Activated CD8-positive, alpha-beta T cell treated with anti-CD3 and anti-CD28 coated beads, Interleukin-2, amount 10 ng/mL, durations not matched to agents 7 days and 5 days (primary cell): ENCODE data around the gene HOXC10. TPM values are rescaled to one million over a fixed set of nuclear protein-coding genes. Genes with fewer than 3 reads are reported as not detected.

Experiments used
- ATAC-seq: fragments of 150-1000 bp; cut with Tn5 transposase; one replicate; pipeline ENCODE4 v1.10.0; 2021; ENCODE audit warnings: moderate library complexity
- CTCF ChIA-PET: fragments of 350-600 bp; sonication (Branson Sonifier 250); formaldehyde crosslinking; loops from one replicate; lab custom pipeline; 2021; ENCODE audit warnings: antibody characterized with exemption; lab: Charles Lee
- POLR2A ChIA-PET: fragments of 350-600 bp; sonication (Branson Sonifier 250); formaldehyde crosslinking; loops from one replicate; lab custom pipeline; 2021; ENCODE audit warnings: antibody characterized with exemption; lab: Charles Lee
- DNase-seq: peaks from one replicate; pipeline ENCODE4 v3.0.0-alpha.2; 2020
- H3K27ac Mint-ChIP-seq: one replicate; pipeline ENCODE4 v1.8.0; 2021; ENCODE audit warnings: mild to moderate bottlenecking, mixed read lengths
- H3K27me3 Mint-ChIP-seq: one replicate; pipeline ENCODE4 v1.8.0; 2021; ENCODE audit warnings: low read depth, mixed read lengths
- H3K36me3 Mint-ChIP-seq: one replicate; pipeline ENCODE4 v1.8.0; 2021; ENCODE audit warnings: low read depth, mixed read lengths
- H3K4me1 Mint-ChIP-seq: one replicate; pipeline ENCODE4 v1.8.0; 2021; ENCODE audit warnings: low read depth, mixed read lengths
- H3K4me3 Mint-ChIP-seq: one replicate; pipeline ENCODE4 v1.8.0; 2021; ENCODE audit warnings: mild to moderate bottlenecking, mixed read lengths
- H3K9me3 Mint-ChIP-seq: one replicate; pipeline ENCODE4 v1.8.0; 2022; ENCODE audit warnings: mixed read lengths; ENCODE audit not compliant: insufficient read depth
- total RNA-seq, 2 experiments: library from RNA; stranded (reverse); gene quantifications; one replicate each; pipeline ENCODE4 v1.2.3, GENCODE V29; 2021

HOXC10 gene
- total RNA-seq, 2 experiments from 2014 or later: not detected

- ATAC-seq (no peak), DNase-seq (no peak)
- Mint-ChIP-seq H3K4me3 (no peak overlapping the region), H3K27ac (no peak overlapping the region), H3K36me3 (no peaks in the 10 kb centered on the region), H3K4me1 (peaks cover 15% of the 10 kb centered on the region), H3K9me3 (no peaks in the 10 kb centered on the region), H3K27me3 (peaks cover 93% of the 10 kb centered on the region)
- POLR2A ChIA-PET: no interaction called here
- CTCF ChIA-PET: interaction anchor here (0.9 to 6.3 kb wide), 11 partner anchors 12 to 258 kb away, joined by 3 to 89 read pairs (median 6); partner anchors contain the start of genes HOXC5 and SMUG1
Measured at GRCh38 chr12:54004063-54004840, 19.3 kb downstream of the HOXC10 start.

DNA sequence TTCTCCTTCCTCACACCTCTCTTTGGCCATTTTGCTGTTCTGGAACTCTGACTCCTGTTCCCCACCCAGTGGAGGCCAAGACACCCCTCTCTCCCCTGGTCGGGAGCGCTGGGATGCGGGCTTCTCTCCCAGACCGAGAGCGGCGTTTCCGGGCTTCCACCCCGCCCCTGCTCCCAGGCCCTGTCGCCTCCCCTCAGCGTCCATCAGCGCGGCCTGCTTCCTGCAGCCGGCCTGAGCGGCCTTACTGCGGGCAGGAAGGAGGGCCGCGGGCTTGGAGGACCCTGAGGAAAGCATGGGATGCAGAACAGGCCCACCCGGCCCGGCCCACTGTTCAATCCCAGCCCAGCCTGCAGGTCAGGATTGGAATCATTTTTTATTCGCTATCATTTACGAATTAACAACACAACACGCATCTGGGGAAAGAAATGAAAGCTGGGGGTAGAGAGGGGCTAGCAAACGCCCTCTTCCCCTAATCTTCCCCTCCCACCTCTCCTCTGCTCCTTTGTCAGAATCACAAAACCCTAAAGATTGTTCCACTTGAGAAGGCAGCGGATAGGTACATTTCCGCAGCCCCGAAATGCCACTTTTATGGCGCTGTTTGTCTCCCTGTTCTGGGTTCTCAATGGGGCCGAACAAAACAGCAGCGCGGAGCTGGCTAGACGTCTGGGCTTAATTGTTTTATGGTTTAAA lies 20.0 kb downstream of the HOXC10 start:
- POLR2A ChIA-PET: interaction anchor here (1.0 kb wide), 1 partner anchor 28 kb away, joined by 5 read pairs; the partner anchor contains the start of gene HOXC5
- no peaks in the 10 kb centered on the region for H3K36me3 Mint-ChIP-seq

DNA sequence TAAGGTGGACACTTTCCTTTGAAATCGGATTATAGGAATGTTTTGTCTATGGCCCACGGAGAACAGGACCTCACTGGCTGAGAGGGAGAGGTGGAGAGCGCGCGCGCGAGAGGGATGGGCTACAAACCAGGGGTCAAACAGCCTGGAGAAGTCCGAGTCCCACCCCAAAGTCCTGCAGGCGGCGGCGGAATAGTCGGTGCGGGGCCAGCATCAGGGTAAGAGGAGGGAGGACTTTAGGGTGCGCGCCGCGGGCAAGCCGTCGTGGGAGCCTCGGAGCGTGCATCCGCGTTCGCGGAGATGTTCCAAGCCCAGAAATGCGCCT lies 20.5 kb downstream of the HOXC10 start:
- no peak overlapping the region for H3K4me3 Mint-ChIP-seq
- H3K27ac Mint-ChIP-seq: no peak overlapping the region
- no peaks in the 10 kb centered on the region for H3K36me3 Mint-ChIP-seq
- no peaks in the 10 kb centered on the region for H3K9me3 Mint-ChIP-seq
- ChIA-PET POLR2A (interaction anchor here (0.6 to 1.0 kb wide), 2 partner anchors 27 to 34 kb away, joined by 3 to 5 read pairs; partner anchors contain the start of gene HOXC5), CTCF (interaction anchor here (0.6 to 7.0 kb wide), 28 partner anchors 7 to 315 kb away, joined by 3 to 91 read pairs (median 5); partner anchors contain the start of genes HOXC12, HOXC5 and SMUG1)
- ATAC-seq (peak; percentile 6), DNase-seq (no peak)
- peaks cover 95% of the 10 kb centered on the region for H3K27me3 Mint-ChIP-seq
- peaks cover 20% of the 10 kb centered on the region for H3K4me1 Mint-ChIP-seq

More for the DNA sequence above, 20.0 kb downstream of the HOXC10 start:
- Mint-ChIP-seq H3K27me3 (peaks cover 93% of the 10 kb centered on the region), H3K4me3 (no peak overlapping the region), H3K4me1 (peaks cover 20% of the 10 kb centered on the region), H3K9me3 (no peaks in the 10 kb centered on the region), H3K27ac (no peak overlapping the region)
- CTCF ChIA-PET: interaction anchor here (0.7 to 7.0 kb wide), 17 partner anchors 13 to 247 kb away, joined by 3 to 91 read pairs (median 6); partner anchors contain the start of genes HOXC5 and SMUG1
- DNase-seq (no peak), ATAC-seq (no peak)

- Mint-ChIP-seq H3K36me3 (no peaks in the 10 kb centered on the region), H3K4me1 (peaks cover 20% of the 10 kb centered on the region), H3K4me3 (peak overlapping the region; percentile 71), H3K27me3 (peaks cover 92% of the 10 kb centered on the region), H3K27ac (no peak overlapping the region), H3K9me3 (no peaks in the 10 kb centered on the region)
- ATAC-seq: peak; percentile 82
- CTCF ChIA-PET: interaction anchor here (0.6 to 7.0 kb wide), 29 partner anchors 8 to 315 kb away, joined by 3 to 91 read pairs (median 5); partner anchors contain the start of genes HOXC10, HOXC12, HOXC5 and SMUG1
- DNase-seq: peak; percentile 88
- POLR2A ChIA-PET: interaction anchor here (0.6 to 1.0 kb wide), 2 partner anchors 27 to 35 kb away, joined by 3 to 5 read pairs; partner anchors contain the start of gene HOXC5
Measured at GRCh38 chr12:54005853-54006558, 21.1 kb downstream of the HOXC10 start.

DNA sequence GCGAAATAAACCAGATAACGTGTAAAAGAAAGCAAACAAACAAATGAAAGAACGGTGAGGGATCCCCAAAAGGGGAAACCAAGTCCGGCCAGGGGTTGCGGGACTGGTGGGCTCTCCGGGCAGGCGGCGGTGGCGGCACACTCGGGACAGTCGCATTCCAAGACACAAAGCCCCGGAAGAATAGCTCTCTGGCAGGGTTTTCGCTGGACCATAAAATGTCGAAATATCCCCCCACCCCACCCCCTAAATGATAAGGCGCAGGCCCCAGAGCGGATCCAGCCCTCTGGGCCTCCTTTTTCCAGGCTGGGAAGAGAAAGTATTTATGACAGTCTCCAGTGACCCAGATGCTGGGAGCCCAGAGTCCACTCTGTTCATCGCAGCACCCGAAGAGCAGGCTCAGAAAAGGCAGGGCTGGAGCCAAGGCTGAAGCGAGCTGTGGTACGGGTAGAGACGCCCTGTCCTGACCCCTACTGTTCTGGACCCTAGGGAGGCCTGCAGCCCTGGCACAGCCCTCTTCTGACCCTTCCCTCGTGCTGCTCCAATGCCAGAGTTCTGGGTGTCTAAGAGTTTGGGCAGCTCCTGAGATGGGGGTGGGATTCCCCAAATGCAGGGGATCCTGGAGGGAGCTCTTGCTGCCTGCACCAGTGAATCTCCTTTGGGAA lies 21.7 kb downstream of the HOXC10 start:
- POLR2A ChIA-PET: no interaction called here
- Mint-ChIP-seq H3K9me3 (no peaks in the 10 kb centered on the region), H3K4me1 (peaks cover 20% of the 10 kb centered on the region), H3K27me3 (peaks cover 92% of the 10 kb centered on the region), H3K27ac (no peak overlapping the region), H3K36me3 (no peaks in the 10 kb centered on the region), H3K4me3 (peak overlapping the region; percentile 71)
- DNase-seq (no peak), ATAC-seq (no peak)
- CTCF ChIA-PET: interaction anchor here (1.0 to 7.0 kb wide), 20 partner anchors 9 to 210 kb away, joined by 3 to 91 read pairs (median 5); partner anchors contain the start of genes HOXC10, HOXC12, HOXC5 and SMUG1

DNA sequence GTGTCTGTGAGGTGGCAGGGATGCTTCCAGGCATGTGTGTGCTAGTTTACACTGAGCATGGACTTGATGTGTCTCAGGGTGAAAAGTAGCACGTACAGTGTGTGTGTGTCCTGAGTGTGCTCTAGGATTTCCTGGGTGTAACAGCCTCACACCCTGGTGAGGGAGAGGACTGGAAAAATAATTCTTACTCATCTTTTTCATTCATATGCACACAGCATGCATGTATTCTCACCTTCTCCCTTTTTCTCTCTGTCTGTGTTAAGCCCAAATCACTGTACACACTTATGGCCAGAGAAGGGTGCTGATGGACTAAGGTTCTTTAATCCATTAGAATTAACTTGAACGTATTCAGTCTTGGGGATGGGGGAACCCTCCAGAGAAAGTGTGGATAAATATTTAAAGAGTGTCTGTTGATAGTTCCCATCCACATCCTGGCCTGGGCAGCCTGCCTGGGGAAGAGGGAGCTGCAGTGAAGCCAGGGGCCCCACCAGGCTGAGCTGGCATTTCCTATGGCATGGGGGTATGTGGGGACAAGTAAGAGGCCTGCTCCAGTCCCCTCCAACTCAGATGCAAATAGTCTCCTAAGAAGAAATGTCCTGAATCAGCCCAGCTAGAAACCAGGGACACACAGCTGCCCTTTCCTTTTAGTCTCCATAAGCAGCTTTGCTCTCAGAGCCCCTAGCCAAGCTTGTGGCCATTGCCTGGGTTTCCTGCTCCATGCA lies 22.8 kb downstream of the HOXC10 start:
- Mint-ChIP-seq H3K27me3 (peaks cover 91% of the 10 kb centered on the region), H3K27ac (no peak overlapping the region), H3K9me3 (no peaks in the 10 kb centered on the region), H3K4me3 (no peak overlapping the region), H3K36me3 (no peaks in the 10 kb centered on the region), H3K4me1 (peaks cover 20% of the 10 kb centered on the region)
- ATAC-seq (no peak), DNase-seq (no peak)
- ChIA-PET CTCF (interaction anchor here (0.8 to 7.0 kb wide), 14 partner anchors 9 to 206 kb away, joined by 3 to 91 read pairs (median 8); partner anchors contain the start of genes HOXC10, HOXC5 and SMUG1), POLR2A (interaction anchor here (0.8 kb wide), 1 partner anchor 8 kb away, joined by 3 read pairs; no protein-coding TSS in a partner anchor)

DNA sequence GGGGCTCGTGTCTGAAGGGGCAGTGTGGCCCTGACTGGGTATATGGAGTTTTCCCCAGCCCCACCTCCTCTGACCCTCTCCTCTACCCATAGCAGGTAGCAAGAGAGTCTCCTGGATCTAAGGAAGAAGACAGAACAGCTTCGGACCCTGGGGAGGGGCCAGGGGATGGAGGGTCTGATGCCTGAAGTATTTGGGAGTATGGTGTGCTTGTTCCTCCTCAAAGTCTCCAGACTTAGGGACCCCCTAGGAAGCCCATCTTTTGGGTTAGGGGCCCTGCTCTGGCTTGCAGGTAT lies 23.3 kb downstream of the HOXC10 start:
- ChIA-PET CTCF (interaction anchor here (0.8 to 7.0 kb wide), 7 partner anchors 8 to 200 kb away, joined by 3 to 91 read pairs (median 10); partner anchors contain the start of genes HOXC10, HOXC5 and SMUG1), POLR2A (interaction anchor here (0.8 kb wide), 1 partner anchor 9 kb away, joined by 3 read pairs; no protein-coding TSS in a partner anchor)
- DNase-seq (no peak), ATAC-seq (no peak)
- no peak overlapping the region for H3K4me3 Mint-ChIP-seq
- H3K9me3 Mint-ChIP-seq: no peaks in the 10 kb centered on the region
- H3K36me3 Mint-ChIP-seq: no peaks in the 10 kb centered on the region
- peaks cover 20% of the 10 kb centered on the region for H3K4me1 Mint-ChIP-seq
- H3K27ac Mint-ChIP-seq: no peak overlapping the region
- peaks cover 91% of the 10 kb centered on the region for H3K27me3 Mint-ChIP-seq

GRCh38 chr12:54009171-54010052 lies 24.5 kb downstream of the HOXC10 start:
- H3K27ac Mint-ChIP-seq: no peak overlapping the region
- ChIA-PET POLR2A (interaction anchor here (0.7 kb wide), 1 partner anchor 22 kb away, joined by 3 read pairs; no protein-coding TSS in a partner anchor), CTCF (interaction anchor here (0.8 to 7.0 kb wide), 8 partner anchors 8 to 199 kb away, joined by 3 to 91 read pairs (median 8); partner anchors contain the start of genes HOXC5 and SMUG1)
- no peak for ATAC-seq
- no peak overlapping the region for H3K4me3 Mint-ChIP-seq
- H3K9me3 Mint-ChIP-seq: no peaks in the 10 kb centered on the region
- no peak for DNase-seq
- H3K27me3 Mint-ChIP-seq: peaks cover 92% of the 10 kb centered on the region
- no peaks in the 10 kb centered on the region for H3K36me3 Mint-ChIP-seq
- H3K4me1 Mint-ChIP-seq: peaks cover 20% of the 10 kb centered on the region

GRCh38 chr12:54010053-54010971 lies 25.4 kb downstream of the HOXC10 start:
- H3K27ac Mint-ChIP-seq: no peak overlapping the region
- H3K9me3 Mint-ChIP-seq: no peaks in the 10 kb centered on the region
- ATAC-seq (no peak), DNase-seq (no peak)
- peaks cover 25% of the 10 kb centered on the region for H3K4me1 Mint-ChIP-seq
- POLR2A ChIA-PET: no interaction called here
- CTCF ChIA-PET: interaction anchor here (1.5 to 7.0 kb wide), 2 partner anchors 183 to 205 kb away, joined by 3 to 91 read pairs; partner anchors contain the start of gene SMUG1
- peaks cover 95% of the 10 kb centered on the region for H3K27me3 Mint-ChIP-seq
- H3K36me3 Mint-ChIP-seq: no peaks in the 10 kb centered on the region
- H3K4me3 Mint-ChIP-seq: no peak overlapping the region
